ENCODE results near the gene SCAMP5.

SCAMP5 gene

GRCh38 chr15:74977599-74977998, 17.8 kb upstream of the SCAMP5 start:
- no peak for DNase-seq (ENCODE audit: low read depth)

- DNase-seq (ENCODE audit: low read depth), result no peak
These were observed 17.3 kb upstream of the SCAMP5 start for GRCh38 chr15:74978077-74978476.

GRCh38 chr15:74978503-74978902, 16.9 kb upstream of the SCAMP5 start:
- DNase-seq (ENCODE audit: low read depth), result no peak

GRCh38 chr15:74982183-74982582, 13.2 kb upstream of the SCAMP5 start:
- no peak for DNase-seq (ENCODE audit: low read depth)

- DNase-seq (ENCODE audit: low read depth), result no peak
These were observed 11.6 kb upstream of the SCAMP5 start for GRCh38 chr15:74983725-74984231.

GRCh38 chr15:74988007-74988800, 7.2 kb upstream of the SCAMP5 start:
- DNase-seq (ENCODE audit: low read depth), result no peak

- DNase-seq (ENCODE audit: low read depth), result no peak
These were observed 5.8 kb upstream of the SCAMP5 start for GRCh38 chr15:74989527-74989926.

GRCh38 chr15:74992619-74993018, 2.7 kb upstream of the SCAMP5 start:
- DNase-seq (ENCODE audit: low read depth), result no peak

- no peak for DNase-seq (ENCODE audit: low read depth)
These were observed 1.1 kb upstream of the SCAMP5 start for GRCh38 chr15:74994236-74994635.

- DNase-seq (ENCODE audit: low read depth), result no peak
These were observed 678 bp upstream of the SCAMP5 start for GRCh38 chr15:74994685-74995084.

GRCh38 chr15:74995779-74996765, 709 bp downstream of the SCAMP5 start:
- no peak for DNase-seq (ENCODE audit: low read depth)

GRCh38 chr15:74997141-74997540, 1.8 kb downstream of the SCAMP5 start:
- DNase-seq (ENCODE audit: low read depth), result no peak

- no peak for DNase-seq (ENCODE audit: low read depth)
These were observed 2.2 kb downstream of the SCAMP5 start for GRCh38 chr15:74997543-74997942.

- DNase-seq (ENCODE audit: low read depth), result no peak
These were observed 5.9 kb downstream of the SCAMP5 start for GRCh38 chr15:75001310-75001709.

- no peak for DNase-seq (ENCODE audit: low read depth)
These were observed 7.0 kb downstream of the SCAMP5 start for GRCh38 chr15:75002398-75002797.

- DNase-seq (ENCODE audit: low read depth), result no peak
These were observed 11.9 kb downstream of the SCAMP5 start for GRCh38 chr15:75007216-75007615.

GRCh38 chr15:75008221-75008625, 12.9 kb downstream of the SCAMP5 start:
- no peak for DNase-seq (ENCODE audit: low read depth)

GRCh38 chr15:75008629-75009326, 13.4 kb downstream of the SCAMP5 start:
- no peak for DNase-seq (ENCODE audit: low read depth)

GRCh38 chr15:75016431-75016830, 21.1 kb downstream of the SCAMP5 start:
- DNase-seq (ENCODE audit: low read depth), result no peak

GRCh38 chr15:75019916-75020315, 24.6 kb downstream of the SCAMP5 start:
- DNase-seq (ENCODE audit: low read depth), result no peak

- DNase-seq (ENCODE audit: low read depth), result no peak
These were observed 26.0 kb downstream of the SCAMP5 start for GRCh38 chr15:75021341-75021740.

- DNase-seq (ENCODE audit: low read depth), result no peak
These were observed 27.4 kb downstream of the SCAMP5 start for GRCh38 chr15:75022783-75023180.
